Transverse colon (tissue), 4 donors: Measurements from ENCODE around the gene SKA1. TPM values are rescaled to one million over a fixed set of nuclear protein-coding genes. Genes with fewer than 3 reads are reported as not detected.

ENCODE experiments used
- DNase-seq: peaks from one replicate; pipeline ENCODE4 v3.0.0-alpha.2; 2019
- H3K27ac ChIP-seq, 4 donors: fragments of 200-600 bp; sonication (generic); 2 replicates each; pipeline ENCODE4 v1.5.1; 2016 to 2018; ENCODE audit warnings: inconsistent platforms in 4 of 4
- H3K27me3 ChIP-seq: fragments of 200-600 bp; sonication (generic); 2 replicates; pipeline ENCODE4 v1.5.1; 2017; ENCODE audit warnings: inconsistent platforms
- H3K36me3 ChIP-seq, 4 donors: fragments of 200-600 bp; sonication (generic); 2 replicates each; pipeline ENCODE4 v1.5.1; 2017 to 2019; ENCODE audit warnings: inconsistent platforms in 4 of 4
- H3K4me1 ChIP-seq, 4 donors: fragments of 200-600 bp; sonication (generic); 2 replicates each; pipeline ENCODE4 v1.5.1; 2017 to 2020; ENCODE audit warnings: inconsistent platforms in 4 of 4
- H3K4me3 ChIP-seq, 4 donors: fragments of 200-600 bp; sonication (generic); 1 replicate in 1 of 4; 2 replicates in 3 of 4; pipeline versions ENCODE4 v1.5.1 to v1.6.1; 2017 to 2019; ENCODE audit warnings: inconsistent platforms in 4 of 4
- H3K9me3 ChIP-seq, 2 donors: fragments of 200-600 bp; sonication (generic); 2 replicates each; pipeline ENCODE4 v1.5.1; 2017 to 2019; ENCODE audit warnings: inconsistent platforms in 2 of 2
- EP300 ChIP-seq: sonication (generic); formaldehyde crosslinking; IDR thresholded peaks from one replicate; pipeline ENCODE4 v1.6.1; 2017; ENCODE audit warnings: antibody characterized with exemption, low read depth
- POLR2A ChIP-seq: fragments of 450-650 bp; IDR thresholded peaks from one replicate; pipeline ENCODE4 v1.6.1; 2016; ENCODE audit warnings: antibody characterized with exemption, mild to moderate bottlenecking, moderate library complexity
- POLR2AphosphoS5 ChIP-seq, 3 donors: sonication (generic); formaldehyde crosslinking; IDR thresholded peaks; one replicate each; pipeline ENCODE4 v1.6.1; 2016; ENCODE audit warnings: antibody characterized with exemption in 3 of 3
- WGBS, 2 donors: methylation state at CpG; one replicate each; pipeline ENCODE4 v1.1.5; 2018; ENCODE audit warnings: low coverage in 1 of 2; 5-methylcytosine and 5-hydroxymethylcytosine counted together
- in situ Hi-C, 4 donors: fragments of 200-750 bp; cut with MboI; loops; one replicate each; pipeline versions ENCODE4 v1.15.0 to v1.15.1; 2017; ENCODE audit warnings: low sequenced_read_pairs in 3 of 4, low pct_ligation_motif_present in 1 of 4, low pct_unique_long_range_greater_than_20kb in 1 of 4
- intact Hi-C: fragments of 100-400 bp; cut with DNase I; formaldehyde crosslinking; loops from one replicate; pipeline ENCODE4 v1.15.1; 2023; ENCODE audit warnings: low total_unique reads
- total RNA-seq, 4 donors: library from RNA; depleted of rRNA; stranded (reverse); fragments of >200 nt; gene quantifications; one replicate each; pipeline ENCODE4 v1.1.0, GENCODE V29; 2016
- TF ChIP-seq, protein P1 (sequence below), 5 experiments: fragments of 200-600 bp in 3 of 5; fragments of 450-650 bp in 2 of 5; sonication (generic) in 3 of 5; IDR thresholded peaks; 1 replicate in 2 of 5; 2 replicates in 3 of 5; pipeline ENCODE4 v1.5.1; 2016 to 2017; ENCODE audit warnings: antibody characterized with exemption in 5 of 5, inconsistent platforms in 3 of 5, mild to moderate bottlenecking in 2 of 5, moderate library complexity in 1 of 5

SKA1 gene
- total RNA-seq, 4 donors from 2014 or later: 0.14 to 4.2 TPM; not detected in 2

DNA sequence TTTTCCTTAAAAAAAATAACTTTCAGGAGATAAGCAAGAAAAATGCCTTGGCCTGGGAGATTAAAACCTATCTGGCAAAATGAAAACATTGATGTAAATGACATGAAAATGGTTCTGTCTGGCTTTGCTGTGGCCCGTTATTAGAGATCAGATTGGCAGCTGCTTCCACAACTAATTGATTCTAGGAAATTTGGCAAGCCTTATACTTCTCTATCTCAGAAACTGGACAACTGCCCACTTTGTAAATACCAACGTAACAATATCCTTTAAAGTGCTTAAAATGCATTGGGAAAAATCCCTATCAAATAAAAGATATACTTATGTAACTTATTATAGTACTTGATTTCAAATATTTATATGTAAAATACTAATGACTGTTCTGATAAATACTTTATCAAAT is 14.2 kb upstream of the SKA1 start:
- in situ Hi-C loops (loop anchor here in 2 of 4 donors (5.0 to 25.0 kb wide), 3 partner anchors 143 to 348 kb away; no protein-coding TSS in a partner anchor), intact Hi-C loops (no loop called here)
- DNase-seq: no peak
- no peaks in the 10 kb centered on the region for H3K36me3 ChIP-seq
- H3K9me3 ChIP-seq: no peaks in the 10 kb centered on the region
- TF ChIP-seq EP300: no peak
- TF ChIP-seq POLR2A: no peak
- TF ChIP-seq, protein P1, sequence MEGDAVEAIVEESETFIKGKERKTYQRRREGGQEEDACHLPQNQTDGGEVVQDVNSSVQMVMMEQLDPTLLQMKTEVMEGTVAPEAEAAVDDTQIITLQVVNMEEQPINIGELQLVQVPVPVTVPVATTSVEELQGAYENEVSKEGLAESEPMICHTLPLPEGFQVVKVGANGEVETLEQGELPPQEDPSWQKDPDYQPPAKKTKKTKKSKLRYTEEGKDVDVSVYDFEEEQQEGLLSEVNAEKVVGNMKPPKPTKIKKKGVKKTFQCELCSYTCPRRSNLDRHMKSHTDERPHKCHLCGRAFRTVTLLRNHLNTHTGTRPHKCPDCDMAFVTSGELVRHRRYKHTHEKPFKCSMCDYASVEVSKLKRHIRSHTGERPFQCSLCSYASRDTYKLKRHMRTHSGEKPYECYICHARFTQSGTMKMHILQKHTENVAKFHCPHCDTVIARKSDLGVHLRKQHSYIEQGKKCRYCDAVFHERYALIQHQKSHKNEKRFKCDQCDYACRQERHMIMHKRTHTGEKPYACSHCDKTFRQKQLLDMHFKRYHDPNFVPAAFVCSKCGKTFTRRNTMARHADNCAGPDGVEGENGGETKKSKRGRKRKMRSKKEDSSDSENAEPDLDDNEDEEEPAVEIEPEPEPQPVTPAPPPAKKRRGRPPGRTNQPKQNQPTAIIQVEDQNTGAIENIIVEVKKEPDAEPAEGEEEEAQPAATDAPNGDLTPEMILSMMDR (IDR thresholded peaks at IDR 0.05): no peak
- TF ChIP-seq POLR2AphosphoS5 (IDR thresholded peaks at IDR 0.05): no peak
- no peak overlapping the region for H3K27ac ChIP-seq
- H3K4me3 ChIP-seq: no peak overlapping the region
- H3K4me1 ChIP-seq: no peaks in the 10 kb centered on the region
- no peaks in the 10 kb centered on the region for H3K27me3 ChIP-seq
- WGBS, 2 donors: 54 to 57% methylated on average over 2 of the region's 2 CpGs

DNA sequence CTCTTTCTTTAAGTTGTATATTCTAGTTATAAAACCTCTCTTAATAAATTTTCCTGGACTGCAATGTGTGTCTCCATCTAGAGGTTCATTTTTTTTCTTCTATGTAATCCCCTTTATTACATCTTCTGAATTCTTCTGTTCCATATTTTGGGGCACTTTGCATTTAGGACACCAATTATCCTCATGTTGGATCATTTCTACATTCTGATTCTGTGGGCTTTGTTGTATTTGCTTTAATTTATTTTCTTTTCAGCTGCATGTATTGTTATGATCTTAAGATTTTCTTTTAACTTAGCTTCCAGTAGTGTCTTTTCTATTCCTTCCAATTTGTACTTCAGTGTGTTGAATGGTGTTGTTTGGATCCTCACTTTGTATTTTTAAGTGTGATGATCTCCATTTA is 5.2 kb upstream of the SKA1 start:
- Histone ChIP-seq H3K27ac (no peak overlapping the region), H3K9me3 (peaks cover 11 to 13% of the 10 kb centered on the region in 2 donors), H3K4me1 (peaks cover 0 to 14% (median 2%) of the 10 kb centered on the region in 4 donors), H3K27me3 (no peaks in the 10 kb centered on the region), H3K36me3 (no peaks in the 10 kb centered on the region), H3K4me3 (no peak overlapping the region)
- intact Hi-C loops: loop anchor here (5.0 kb wide), 1 partner anchor 1078 kb away; no protein-coding TSS in a partner anchor
- no peak for DNase-seq
- TF ChIP-seq POLR2AphosphoS5 (IDR thresholded peaks at IDR 0.05) (no peak), POLR2A (no peak), EP300 (no peak)
- TF ChIP-seq, protein P1 (IDR thresholded peaks at IDR 0.05): no peak
- in situ Hi-C loops: loop anchor here in 2 of 4 donors (25.0 kb wide), 2 partner anchors 157 to 357 kb away; no protein-coding TSS in a partner anchor

DNA sequence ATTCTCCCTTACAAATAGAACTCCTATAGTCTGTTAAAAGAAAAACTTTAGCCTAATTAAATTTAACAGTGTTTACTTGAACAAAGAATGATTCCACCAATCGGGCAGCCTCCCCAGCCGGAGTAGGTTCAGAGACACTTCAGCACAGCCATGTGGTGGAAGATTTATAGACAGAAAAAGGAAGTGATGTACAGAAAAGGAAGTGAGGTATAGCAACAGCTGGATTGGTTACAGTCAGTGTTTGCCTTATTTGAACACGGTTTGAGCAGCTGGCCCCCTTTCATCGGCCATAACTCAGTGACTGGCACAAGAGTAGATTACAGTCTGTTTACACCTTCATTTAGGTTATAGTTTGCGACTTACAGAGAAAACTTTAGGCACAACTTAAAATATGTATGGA is 2.1 kb upstream of the SKA1 start:
- H3K4me1 ChIP-seq: peaks cover 4 to 23% (median 9%) of the 10 kb centered on the region in 4 donors
- DNase-seq: no peak
- H3K36me3 ChIP-seq: no peaks in the 10 kb centered on the region
- TF ChIP-seq, protein P1 (IDR thresholded peaks at IDR 0.05): no peak
- no peak for TF ChIP-seq POLR2AphosphoS5 (IDR thresholded peaks at IDR 0.05)
- TF ChIP-seq POLR2A: no peak
- TF ChIP-seq EP300: no peak
- no peaks in the 10 kb centered on the region for H3K27me3 ChIP-seq
- H3K27ac ChIP-seq: peak overlapping the region in 1 of 4 donors; percentile 87
- intact Hi-C loops: no loop called here
- peaks cover 11 to 13% of the 10 kb centered on the region in 2 donors for H3K9me3 ChIP-seq
- 68 to 72% methylated on average over 5 of the region's 5 CpGs for WGBS, 2 donors
- no peak overlapping the region for H3K4me3 ChIP-seq
- in situ Hi-C loops: loop anchor here in 2 of 4 donors (25.0 kb wide), 2 partner anchors 160 to 360 kb away; no protein-coding TSS in a partner anchor

DNA sequence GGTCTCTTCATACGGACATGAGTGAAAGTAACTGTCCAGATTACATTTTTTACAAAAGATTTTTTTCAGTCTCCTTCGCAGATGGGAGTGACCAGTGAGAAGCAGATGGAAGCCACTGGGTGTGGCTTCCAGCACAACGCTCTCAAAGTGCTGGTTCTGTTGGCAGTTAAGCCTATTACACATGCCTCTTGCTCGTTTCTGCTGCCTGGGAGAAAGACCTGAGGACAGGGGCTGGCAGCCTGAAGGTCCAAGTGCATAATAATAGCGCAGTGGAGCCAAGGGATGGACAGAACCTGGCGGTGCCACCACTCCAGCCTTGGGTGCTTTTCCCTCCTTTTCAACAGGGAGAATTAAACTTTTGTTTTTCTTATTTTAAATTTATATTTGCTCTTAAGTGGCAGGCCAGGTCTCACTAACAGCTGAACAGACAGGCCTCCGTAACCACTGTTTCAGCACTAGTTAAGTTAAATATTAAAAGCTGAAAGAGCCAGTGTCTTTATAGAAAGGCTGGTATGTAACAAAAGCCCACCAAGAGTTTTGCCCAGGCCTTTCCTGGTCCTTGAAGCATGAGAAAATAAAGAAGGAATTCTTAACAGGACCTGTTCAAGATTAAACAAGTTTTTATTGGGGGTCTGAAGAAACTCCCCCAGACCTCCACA is 1.2 kb upstream of the SKA1 start:
- intact Hi-C loops: no loop called here
- H3K36me3 ChIP-seq: no peaks in the 10 kb centered on the region
- H3K4me1 ChIP-seq: peaks cover 4 to 23% (median 9%) of the 10 kb centered on the region in 4 donors
- no peaks in the 10 kb centered on the region for H3K27me3 ChIP-seq
- TF ChIP-seq, protein P1 (IDR thresholded peaks at IDR 0.05): no peak
- TF ChIP-seq POLR2AphosphoS5 (IDR thresholded peaks at IDR 0.05): no peak
- no peak for TF ChIP-seq EP300
- no peak for TF ChIP-seq POLR2A
- WGBS, 2 donors: 56 to 59% methylated on average over 3 to 7 of the region's 7 CpGs
- H3K9me3 ChIP-seq: peaks cover 11 to 13% of the 10 kb centered on the region in 2 donors
- peak; percentile 17 for DNase-seq
- in situ Hi-C loops: loop anchor here in 2 of 4 donors (25.0 kb wide), 2 partner anchors 161 to 361 kb away; no protein-coding TSS in a partner anchor
- H3K27ac ChIP-seq: peak overlapping the region; percentile 87 to 90 (median 88)
- peak overlapping the region in 2 of 4 donors; percentile 45 to 80 for H3K4me3 ChIP-seq
